ENCODE results near the gene MROH2B.

GRCh38 chr5:40991981-40992559 is 79.1 kb downstream of the MROH2B start:
- TF ChIP-seq CTCF (IDR thresholded peaks at IDR 0.05 in 8 of 11, conservative IDR thresholded peaks at IDR 0.05 in 3 of 11) (no peak), POLR2A (IDR thresholded peaks at IDR 0.05) (no peak), POLR2AphosphoS5 (IDR thresholded peaks at IDR 0.05) (no peak)

Measured in spleen (tissue), 7 donors.